H9 (cell line): ENCODE measurements around the gene ARHGAP30. TPM values are rescaled to one million over a fixed set of nuclear protein-coding genes. Genes with fewer than 3 reads are reported as not detected.

ENCODE experiments used
- DNase-seq: peaks from one replicate; pipeline ENCODE4 v3.0.0-alpha.2; 2017
- H2AFZ ChIP-seq: one replicate; pipeline ENCODE4 v1.6.1; 2013; ENCODE audit warnings: mild to moderate bottlenecking, low read length, control low read depth, moderate library complexity
- H2AK5ac ChIP-seq: 2 replicates; pipeline ENCODE4 v1.6.1; 2013; ENCODE audit warnings: low read length, control low read depth, mixed read lengths; ENCODE audit not compliant: insufficient read length
- H2BK120ac ChIP-seq: one replicate; pipeline ENCODE4 v1.6.1; 2013; ENCODE audit warnings: low read depth, mild to moderate bottlenecking, low read length, control low read depth, inconsistent platforms; ENCODE audit not compliant: poor library complexity, severe bottlenecking
- H2BK12ac ChIP-seq: 2 replicates; pipeline ENCODE4 v1.6.1; 2013; ENCODE audit warnings: low read length, control low read depth, mixed read lengths, low read depth; ENCODE audit not compliant: insufficient read length
- H2BK15ac ChIP-seq: 2 replicates; pipeline ENCODE4 v1.6.1; 2013; ENCODE audit warnings: low read depth, low read length, control low read depth
- H2BK20ac ChIP-seq: one replicate; pipeline ENCODE4 v1.6.1; 2013; ENCODE audit warnings: low read depth, mild to moderate bottlenecking, low read length, control low read depth, inconsistent platforms; ENCODE audit not compliant: poor library complexity, severe bottlenecking
- H2BK5ac ChIP-seq: 2 replicates; pipeline ENCODE4 v1.6.1; 2013; ENCODE audit warnings: low read length, control low read depth, mixed read lengths; ENCODE audit not compliant: insufficient read length
- H3K14ac ChIP-seq: 2 replicates; pipeline ENCODE4 v1.6.1; 2013; ENCODE audit warnings: low read length, control low read depth; ENCODE audit not compliant: insufficient read depth
- H3K18ac ChIP-seq: 2 replicates; pipeline ENCODE4 v1.6.1; 2013; ENCODE audit warnings: low read depth, mild to moderate bottlenecking, mixed read lengths, low read length, control low read depth; ENCODE audit not compliant: insufficient read length
- H3K23ac ChIP-seq: 2 replicates; pipeline ENCODE4 v1.6.1; 2013; ENCODE audit warnings: low read length, control low read depth, mixed read lengths, low read depth; ENCODE audit not compliant: insufficient read length
- H3K23me2 ChIP-seq: 2 replicates; pipeline ENCODE4 v1.6.1; 2013; ENCODE audit warnings: low read depth, mild to moderate bottlenecking, mixed read lengths, low read length, control low read depth; ENCODE audit not compliant: insufficient read length, poor library complexity, severe bottlenecking
- H3K27ac ChIP-seq: 2 replicates; pipeline ENCODE4 v1.5.1; 2013; ENCODE audit warnings: low read length, control low read depth, mixed read lengths, low read depth; ENCODE audit not compliant: insufficient read length
- H3K27me3 ChIP-seq: 2 replicates; pipeline ENCODE4 v1.6.1; 2013; ENCODE audit warnings: low read length, control low read depth, inconsistent platforms; ENCODE audit not compliant: insufficient read depth
- H3K4ac ChIP-seq: 2 replicates; pipeline ENCODE4 v1.6.1; 2013; ENCODE audit warnings: low read depth, mild to moderate bottlenecking, control low read depth, inconsistent platforms, low read length, moderate library complexity
- H3K4me1 ChIP-seq: 2 replicates; pipeline ENCODE4 v1.6.1; 2013; ENCODE audit warnings: low read length, control low read depth, inconsistent platforms; ENCODE audit not compliant: insufficient read depth
- H3K4me2 ChIP-seq: 2 replicates; pipeline ENCODE4 v1.6.1; 2013; ENCODE audit warnings: low read length, control low read depth, mixed read lengths; ENCODE audit not compliant: insufficient read length, insufficient read depth
- H3K56ac ChIP-seq: 2 replicates; pipeline ENCODE4 v1.6.1; 2013; ENCODE audit warnings: low read depth, mild to moderate bottlenecking, mixed read lengths, low read length, control low read depth; ENCODE audit not compliant: insufficient read length
- H3K79me1 ChIP-seq: 2 replicates; pipeline ENCODE4 v1.6.1; 2013; ENCODE audit warnings: low read depth, mild to moderate bottlenecking, moderate library complexity, low read length, control low read depth, inconsistent platforms; ENCODE audit not compliant: insufficient read depth, poor library complexity, severe bottlenecking
- H3K79me2 ChIP-seq: 2 replicates; pipeline ENCODE4 v1.6.1; 2013; ENCODE audit warnings: low read length, control low read depth, inconsistent platforms; ENCODE audit not compliant: insufficient read depth
- H3K9ac ChIP-seq: 2 replicates; pipeline ENCODE4 v1.6.1; 2013; ENCODE audit warnings: low read length, control low read depth, mixed read lengths; ENCODE audit not compliant: insufficient read length; ENCODE audit errors: extremely low read depth
- H3K9me3 ChIP-seq: one replicate; pipeline ENCODE4 v1.6.1; 2013; ENCODE audit warnings: low read depth, low read length, inconsistent platforms; ENCODE audit not compliant: control insufficient read depth
- H3T11ph ChIP-seq: one replicate; pipeline ENCODE4 v1.6.1; 2013; ENCODE audit warnings: mild to moderate bottlenecking, low read length, control low read depth, inconsistent platforms
- H4K20me1 ChIP-seq: one replicate; pipeline ENCODE4 v1.6.1; 2013; ENCODE audit not compliant: control insufficient read depth, insufficient read length, insufficient read depth
- H4K5ac ChIP-seq: 2 replicates; pipeline ENCODE4 v1.6.1; 2013; ENCODE audit warnings: low read depth, mild to moderate bottlenecking, mixed read lengths, low read length, control low read depth; ENCODE audit not compliant: insufficient read length
- H4K8ac ChIP-seq: replicated peaks from 2 replicates; pipeline ENCODE4 v1.6.1; 2013; ENCODE audit warnings: low read length, control low read depth, mixed read lengths, low read depth; ENCODE audit not compliant: insufficient read length
- H4K91ac ChIP-seq: 2 replicates; pipeline ENCODE4 v1.6.1; 2013; ENCODE audit warnings: low read depth, mild to moderate bottlenecking, moderate library complexity, mixed read lengths, low read length, control low read depth; ENCODE audit not compliant: insufficient read length
- H3K27ac Mint-ChIP-seq, 3 experiments: 2 replicates in 2 of 3; 3 replicates in 1 of 3; pipeline ENCODE4 v1.8.0; 2020 to 2021; ENCODE audit warnings: mixed read lengths in 3 of 3, mild to moderate bottlenecking in 1 of 3, moderate library complexity in 1 of 3
- H3K27me3 Mint-ChIP-seq: 2 replicates; pipeline ENCODE4 v1.8.0; 2021; ENCODE audit warnings: low read depth, mild to moderate bottlenecking, moderate library complexity, mixed read lengths
- H3K36me3 Mint-ChIP-seq, 3 experiments: 2 replicates in 2 of 3; 3 replicates in 1 of 3; pipeline ENCODE4 v1.8.0; 2020 to 2021; ENCODE audit warnings: low read depth in 3 of 3, mixed read lengths in 3 of 3; ENCODE audit not compliant: insufficient read depth in 1 of 3
- H3K4me1 Mint-ChIP-seq, 2 experiments: 2 replicates each; pipeline ENCODE4 v1.8.0; 2020; ENCODE audit warnings: mixed read lengths in 2 of 2
- H3K4me3 Mint-ChIP-seq, 2 experiments: 2 replicates in 1 of 2; 3 replicates in 1 of 2; pipeline ENCODE4 v1.8.0; 2020 to 2021; ENCODE audit warnings: mild to moderate bottlenecking in 2 of 2, mixed read lengths in 2 of 2, moderate library complexity in 1 of 2
- H3K9me3 Mint-ChIP-seq, 2 experiments: 2 replicates in 1 of 2; 3 replicates in 1 of 2; pipeline ENCODE4 v1.8.0; 2020; ENCODE audit warnings: mild to moderate bottlenecking in 2 of 2, mixed read lengths in 2 of 2, moderate library complexity in 1 of 2
- WGBS: extraction: QIAGEN DNeasy Blood & Tissue Kit; methylation state at CpG from one replicate; pipeline ENCODE4 v1.1.7; 2013; ENCODE audit warnings: missing lambda C conversion rate, low lambda C conversion rate, mixed read lengths; ENCODE audit not compliant: insufficient read length; ENCODE audit errors: extremely low coverage; 5-methylcytosine and 5-hydroxymethylcytosine counted together
- total RNA-seq: library from RNA; stranded (reverse); gene quantifications from 2 replicates; pipeline ENCODE4 v1.2.1, GENCODE V29; 2021
- TF ChIP-seq, protein P1 (sequence below): fragments of 200-600 bp; sonication (generic); conservative IDR thresholded peaks from 3 replicates; pipeline ENCODE4 v1.8.0; 2021; ENCODE audit warnings: antibody characterized with exemption, mild to moderate bottlenecking

ARHGAP30 gene
- total RNA-seq, 1 experiment from 2014 or later = 0.13 TPM

DNA sequence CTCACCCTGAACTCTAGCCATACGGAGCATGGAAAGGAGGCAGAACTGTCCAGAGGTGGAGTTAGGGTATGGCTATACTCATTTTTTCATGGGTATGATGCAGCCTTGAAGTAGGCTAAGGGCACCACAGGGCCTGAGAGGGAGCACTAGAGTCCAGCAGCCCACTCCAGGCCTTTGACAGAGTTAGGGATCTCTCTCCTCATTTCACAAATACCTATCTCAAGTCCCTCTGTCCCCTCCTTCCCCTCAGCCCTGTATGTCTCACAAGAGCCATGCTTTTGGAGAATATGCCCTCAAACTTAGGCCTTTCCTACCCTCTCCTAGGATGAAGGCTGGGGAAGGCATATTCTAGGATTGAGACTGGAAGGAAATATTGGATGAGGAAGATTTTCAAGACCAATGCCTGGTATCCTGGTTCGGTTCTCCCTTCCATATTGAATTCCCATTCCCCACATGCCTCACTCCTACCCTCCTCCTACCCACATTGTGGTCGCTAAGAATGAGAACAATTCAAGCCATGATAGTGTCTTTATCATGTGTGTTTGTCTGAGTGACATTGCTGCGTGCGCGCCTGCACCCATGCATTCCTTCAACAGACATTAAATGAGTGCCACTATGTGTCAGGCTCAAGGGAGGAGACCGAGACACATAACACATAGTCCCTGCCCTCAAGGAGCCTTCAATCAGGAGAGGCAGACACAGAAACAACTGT is 22.3 kb upstream of the ARHGAP30 start:
- no peak overlapping the region for H2AFZ ChIP-seq
- Mint-ChIP-seq H3K9me3 (no peaks in the 10 kb centered on the region), H3K27ac (no peak overlapping the region)

More for the DNA sequence above, 22.3 kb upstream of the ARHGAP30 start:
- Histone ChIP-seq H2BK12ac (no peak overlapping the region), H3K27me3 (no peaks in the 10 kb centered on the region; the same call in 1 of the 2 replicates), H3K23ac (no peak overlapping the region), H3K18ac (no peak overlapping the region), H3T11ph (no peak overlapping the region), H4K5ac (no peak overlapping the region), H2BK15ac (no peak overlapping the region), H4K8ac (no peak overlapping the region), H2BK20ac (no peak overlapping the region), H3K79me1 (no peaks in the 10 kb centered on the region), H3K4ac (no peak overlapping the region), H3K27ac (no peak overlapping the region), H4K91ac (no peak overlapping the region), H2BK5ac (no peak overlapping the region), H2AK5ac (no peak overlapping the region), H3K9me3 (no peaks in the 10 kb centered on the region), H3K14ac (no peak overlapping the region), H3K23me2 (no peaks in the 10 kb centered on the region), H4K20me1 (no peaks in the 10 kb centered on the region), H3K4me2 (no peak overlapping the region), H3K4me1 (no peaks in the 10 kb centered on the region), H2BK120ac (no peak overlapping the region), H3K79me2 (no peaks in the 10 kb centered on the region), H3K9ac (no peak overlapping the region), H3K56ac (no peak overlapping the region)
- H3K36me3 Mint-ChIP-seq = no peaks in the 10 kb centered on the region
- H3K4me3 Mint-ChIP-seq = no peak overlapping the region
- H3K4me1 Mint-ChIP-seq = peaks cover 6 to 7% of the 10 kb centered on the region in 2 experiments
- no CpG with 5 or more reads among the region's 7 CpGs for WGBS
- H3K27me3 Mint-ChIP-seq = peaks cover 11% of the 10 kb centered on the region
- no peak for DNase-seq
- TF ChIP-seq, protein P1, sequence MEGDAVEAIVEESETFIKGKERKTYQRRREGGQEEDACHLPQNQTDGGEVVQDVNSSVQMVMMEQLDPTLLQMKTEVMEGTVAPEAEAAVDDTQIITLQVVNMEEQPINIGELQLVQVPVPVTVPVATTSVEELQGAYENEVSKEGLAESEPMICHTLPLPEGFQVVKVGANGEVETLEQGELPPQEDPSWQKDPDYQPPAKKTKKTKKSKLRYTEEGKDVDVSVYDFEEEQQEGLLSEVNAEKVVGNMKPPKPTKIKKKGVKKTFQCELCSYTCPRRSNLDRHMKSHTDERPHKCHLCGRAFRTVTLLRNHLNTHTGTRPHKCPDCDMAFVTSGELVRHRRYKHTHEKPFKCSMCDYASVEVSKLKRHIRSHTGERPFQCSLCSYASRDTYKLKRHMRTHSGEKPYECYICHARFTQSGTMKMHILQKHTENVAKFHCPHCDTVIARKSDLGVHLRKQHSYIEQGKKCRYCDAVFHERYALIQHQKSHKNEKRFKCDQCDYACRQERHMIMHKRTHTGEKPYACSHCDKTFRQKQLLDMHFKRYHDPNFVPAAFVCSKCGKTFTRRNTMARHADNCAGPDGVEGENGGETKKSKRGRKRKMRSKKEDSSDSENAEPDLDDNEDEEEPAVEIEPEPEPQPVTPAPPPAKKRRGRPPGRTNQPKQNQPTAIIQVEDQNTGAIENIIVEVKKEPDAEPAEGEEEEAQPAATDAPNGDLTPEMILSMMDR = no peak
